GM12892 (cell line): ENCODE results near the gene MMAB.

Source experiments
- DNase-seq: peaks from one replicate; pipeline ENCODE4 v3.0.0; 2011; ENCODE audit not compliant: insufficient read length
- FAIRE-seq: peaks from 2 replicates; lab custom pipeline; 2011; peaks lifted over from hg19 to GRCh38; lab: Jason Lieb, UNC
- POLR2A ChIP-seq: IDR thresholded peaks from 2 replicates; pipeline ENCODE4 v1.6.1; 2011; ENCODE audit warnings: low read depth, low read length, control low read depth
- POLR2AphosphoS5 ChIP-seq: IDR thresholded peaks from 2 replicates; pipeline ENCODE4 v1.6.1; 2011; ENCODE audit warnings: low read depth, low read length, control low read depth
- TAF1 ChIP-seq: IDR thresholded peaks from 2 replicates; pipeline ENCODE4 v1.6.1; 2011; ENCODE audit warnings: low read depth, mild to moderate bottlenecking, control low read depth, low read length, borderline replicate concordance

Gene MMAB

DNA sequence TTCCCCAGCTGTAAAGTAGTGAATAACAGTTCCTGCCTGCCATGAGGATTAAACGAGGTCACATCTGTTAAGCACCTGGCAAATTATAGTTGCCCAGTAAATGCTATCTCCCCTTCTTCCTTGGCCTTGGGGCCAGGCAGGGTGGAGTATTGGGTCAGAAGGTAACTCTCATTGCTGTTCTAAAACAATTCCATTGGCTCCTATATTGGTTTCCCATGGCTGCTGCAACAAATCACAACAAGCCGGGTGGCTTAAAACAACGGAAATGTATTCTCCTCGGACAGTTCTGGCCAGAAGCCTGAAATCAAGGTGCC is 31.9 kb downstream of the MMAB start:
- TF ChIP-seq POLR2A (no peak), TAF1 (no peak), POLR2AphosphoS5 (no peak)
- DNase-seq: no peak
- FAIRE-seq: no peak

DNA sequence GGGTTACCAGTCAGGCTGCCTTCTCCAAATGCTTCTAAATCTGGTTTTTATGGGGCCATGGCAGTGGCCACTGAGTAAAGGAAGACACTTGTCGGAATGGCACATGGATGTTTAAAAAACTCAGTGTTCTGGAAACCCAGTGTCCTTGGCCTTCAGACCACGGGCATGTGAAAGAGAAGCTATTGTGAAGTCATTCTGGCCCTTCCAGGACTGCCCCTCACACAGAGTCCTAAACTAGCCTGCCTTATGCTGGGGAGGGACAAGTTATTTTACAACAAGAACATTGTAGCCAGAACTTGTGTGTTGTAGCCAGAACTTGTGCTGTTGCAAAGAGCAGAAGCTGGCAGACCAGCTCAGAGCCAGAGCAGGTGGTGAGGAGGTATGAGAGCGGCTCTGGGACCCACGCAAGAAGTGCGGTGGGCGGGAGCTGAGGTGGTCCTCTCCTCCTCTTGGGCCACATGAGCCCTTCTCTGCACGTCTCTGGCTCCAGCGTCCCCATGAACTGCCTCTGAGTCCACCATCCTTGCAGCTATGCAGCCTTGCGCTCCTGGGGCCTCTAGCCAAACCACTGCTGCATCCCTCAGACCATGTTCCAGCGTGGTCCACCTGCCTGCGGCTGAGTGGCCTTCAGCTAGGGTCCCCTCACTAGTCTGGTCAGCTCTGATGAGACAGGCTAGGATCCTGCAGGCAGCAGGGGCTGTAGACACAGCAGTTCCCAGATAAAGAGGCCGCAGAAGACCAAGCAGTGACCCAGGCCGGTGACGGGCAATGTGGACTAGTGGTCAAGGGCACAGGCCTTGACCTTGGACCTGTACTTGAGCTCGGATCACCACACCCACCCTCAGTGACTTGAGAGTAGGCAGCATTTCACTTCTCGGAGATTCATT is 32.5 kb downstream of the MMAB start:
- FAIRE-seq (no peak), DNase-seq (no peak)
- TF ChIP-seq TAF1 (no peak), POLR2AphosphoS5 (no peak), POLR2A (no peak)

DNA sequence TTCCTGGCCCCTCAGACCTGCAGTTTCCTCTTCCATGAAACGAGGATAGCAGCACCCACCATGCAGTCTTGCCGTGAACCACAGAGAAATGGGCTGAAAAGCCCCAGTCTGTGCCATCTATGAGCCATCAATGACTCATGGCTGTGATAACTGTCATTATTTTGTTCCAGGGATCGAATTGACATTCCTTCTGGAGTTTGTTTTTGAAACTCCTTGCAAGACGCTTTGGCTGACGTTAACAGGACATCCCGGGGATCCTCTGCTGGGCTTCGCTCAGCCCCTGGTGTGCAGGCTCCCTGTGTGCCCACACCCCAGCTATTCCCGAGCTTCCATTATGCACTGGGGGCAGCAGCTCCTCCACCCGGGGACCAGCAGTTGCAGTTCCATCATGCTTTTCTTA is 33.8 kb downstream of the MMAB start:
- TF ChIP-seq TAF1 (no peak), POLR2AphosphoS5 (no peak), POLR2A (no peak)

DNA sequence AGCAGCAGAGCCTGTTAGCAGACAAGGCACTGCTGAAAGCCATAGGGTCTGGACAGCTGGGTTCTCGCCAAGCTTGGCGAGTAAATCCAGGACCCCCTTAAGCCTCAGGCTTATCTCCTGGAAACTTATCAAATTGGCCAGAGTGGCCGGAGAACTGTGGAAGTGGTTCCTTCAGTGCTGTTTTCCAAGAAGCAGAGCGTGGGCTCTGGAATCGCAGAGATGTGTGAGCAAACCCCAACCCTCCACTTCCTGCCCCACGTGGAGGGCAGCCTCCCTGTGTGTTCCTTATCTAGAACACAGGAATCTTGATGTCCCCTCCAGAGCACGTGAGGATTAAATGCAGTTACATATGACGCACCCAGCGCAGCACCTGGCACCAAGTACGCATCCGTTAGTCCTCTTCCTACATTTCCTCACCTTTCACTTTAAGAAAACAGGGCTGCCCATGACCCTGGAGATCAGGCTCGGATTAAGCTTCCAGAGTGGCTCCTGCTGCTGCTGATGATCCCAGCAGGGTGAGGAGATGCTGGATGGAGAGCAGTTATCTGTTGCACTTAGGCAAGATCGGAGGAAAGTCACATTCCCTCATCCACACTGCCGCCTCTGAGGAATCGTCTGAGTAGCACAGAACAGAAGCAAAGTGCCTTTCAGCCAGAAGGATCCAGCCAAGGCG is 35.0 kb downstream of the MMAB start:
- DNase-seq (no peak), FAIRE-seq (no peak)

More for the DNA sequence above, 33.8 kb downstream of the MMAB start:
- no peak for FAIRE-seq
- DNase-seq: no peak

DNA sequence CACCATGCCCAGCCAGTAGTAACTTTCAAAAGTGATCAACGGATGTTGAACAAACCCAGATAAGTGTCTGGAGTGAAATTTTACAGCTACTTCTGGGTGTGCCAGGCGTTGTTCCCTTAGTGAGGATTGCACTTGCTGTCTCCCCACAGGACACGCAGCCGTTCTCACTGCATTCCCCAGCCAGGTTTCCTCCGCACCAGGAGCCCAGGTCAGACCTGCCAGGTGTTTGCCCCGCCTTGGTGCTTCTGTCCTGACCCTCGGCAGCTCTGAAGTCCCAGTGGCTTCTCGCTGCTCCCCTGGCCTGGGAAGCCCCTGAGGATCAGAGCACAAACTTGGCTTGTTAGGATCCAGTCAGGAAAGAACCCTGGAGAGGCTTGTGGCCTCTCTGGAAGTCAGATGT is 36.2 kb downstream of the MMAB start:
- TF ChIP-seq POLR2A (no peak), TAF1 (no peak), POLR2AphosphoS5 (no peak)
- DNase-seq (no peak), FAIRE-seq (no peak)

More for the DNA sequence above, 35.0 kb downstream of the MMAB start:
- TF ChIP-seq POLR2A (no peak), POLR2AphosphoS5 (no peak), TAF1 (no peak)

DNA sequence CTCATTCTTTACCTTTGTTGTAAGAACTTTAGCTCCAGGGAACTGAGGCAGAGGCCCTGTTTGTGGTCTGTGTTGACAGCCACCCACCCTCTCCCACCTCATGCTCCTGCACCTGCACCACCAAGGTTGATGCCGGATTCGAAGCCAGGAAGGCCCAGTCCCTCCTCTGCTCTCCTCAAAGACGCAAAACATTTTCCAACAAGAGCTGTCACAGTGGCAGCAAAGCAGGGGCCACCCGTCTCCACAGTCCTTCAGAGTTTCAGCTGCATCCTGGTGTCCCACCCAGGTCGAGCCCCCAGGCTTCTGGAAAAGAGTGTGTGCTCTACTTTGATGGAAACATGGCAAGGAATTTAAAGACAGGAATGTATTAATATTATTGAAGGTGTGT is 37.4 kb downstream of the MMAB start:
- no peak for DNase-seq
- no peak for FAIRE-seq
- TF ChIP-seq POLR2AphosphoS5: no peak
- TF ChIP-seq POLR2A: no peak

DNA sequence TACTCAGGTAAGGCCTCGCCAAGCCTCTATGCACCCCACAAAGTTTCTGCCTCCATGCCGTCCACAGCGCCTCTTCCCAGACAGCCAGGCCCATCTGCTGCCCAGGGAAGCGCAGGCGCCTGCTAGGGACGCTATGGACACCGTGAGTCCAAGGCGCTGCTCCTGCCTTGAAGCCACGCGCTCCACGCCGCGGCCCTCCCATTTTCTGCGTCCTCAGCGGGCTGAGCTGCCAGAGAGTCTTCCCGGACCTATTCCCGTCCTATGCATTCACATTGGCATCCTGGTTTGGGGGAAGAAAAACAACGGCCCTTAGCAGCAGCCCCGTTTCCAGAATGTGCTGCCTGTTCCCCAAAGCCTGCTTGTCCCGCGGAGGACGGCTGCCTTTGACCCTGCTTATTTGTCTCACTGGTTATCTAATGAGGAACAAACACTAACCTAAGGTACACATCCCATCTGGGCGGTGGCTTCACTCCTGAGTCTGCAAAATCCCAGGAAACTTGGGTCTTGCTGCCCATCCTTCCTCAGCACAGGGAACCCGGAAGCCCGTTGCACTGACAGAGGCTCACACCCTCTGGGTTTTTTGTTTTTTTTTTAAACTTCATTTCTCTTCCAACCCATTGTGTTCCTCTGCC is 38.0 kb downstream of the MMAB start:
- no peak for DNase-seq
- FAIRE-seq: no peak
- no peak for TF ChIP-seq POLR2AphosphoS5
- TF ChIP-seq POLR2A: no peak
- no peak for TF ChIP-seq TAF1

DNA sequence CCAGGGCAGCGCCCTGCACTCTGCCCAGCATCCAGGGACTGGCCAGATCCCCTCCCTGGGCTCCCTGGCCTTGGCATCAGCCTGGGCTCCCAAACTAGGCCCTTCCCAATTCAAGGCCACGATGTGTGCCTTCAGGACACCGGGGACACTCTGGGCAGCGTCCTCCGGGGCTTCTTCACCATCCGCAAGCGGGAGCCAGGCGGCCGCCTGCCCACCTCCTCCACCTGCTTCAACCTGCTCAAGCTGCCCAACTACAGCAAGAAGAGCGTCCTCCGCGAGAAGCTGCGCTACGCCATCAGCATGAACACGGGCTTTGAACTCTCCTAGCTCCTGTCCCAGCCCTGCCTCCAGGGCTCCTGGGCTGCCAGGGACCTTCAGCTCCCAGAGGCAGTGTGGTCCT is 38.8 kb downstream of the MMAB start:
- FAIRE-seq (no peak), DNase-seq (no peak)
- no peak for TF ChIP-seq POLR2A
- no peak for TF ChIP-seq POLR2AphosphoS5
- TF ChIP-seq TAF1: no peak

DNA sequence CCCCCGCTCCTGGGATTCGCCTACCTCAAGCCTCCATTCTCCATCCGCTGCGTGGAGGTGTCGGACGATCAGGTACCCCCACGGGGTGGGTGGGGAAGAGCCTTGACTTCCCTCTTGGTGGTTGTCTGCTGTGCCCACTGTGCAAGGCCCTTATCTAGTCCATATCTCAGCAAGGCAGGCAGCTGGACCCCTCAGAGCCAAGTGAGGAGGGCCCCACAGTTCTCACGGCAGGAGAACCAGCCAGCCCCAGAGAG is 39.9 kb downstream of the MMAB start:
- FAIRE-seq (no peak), DNase-seq (no peak)
- TF ChIP-seq POLR2A (no peak), POLR2AphosphoS5 (no peak), TAF1 (no peak)

DNA sequence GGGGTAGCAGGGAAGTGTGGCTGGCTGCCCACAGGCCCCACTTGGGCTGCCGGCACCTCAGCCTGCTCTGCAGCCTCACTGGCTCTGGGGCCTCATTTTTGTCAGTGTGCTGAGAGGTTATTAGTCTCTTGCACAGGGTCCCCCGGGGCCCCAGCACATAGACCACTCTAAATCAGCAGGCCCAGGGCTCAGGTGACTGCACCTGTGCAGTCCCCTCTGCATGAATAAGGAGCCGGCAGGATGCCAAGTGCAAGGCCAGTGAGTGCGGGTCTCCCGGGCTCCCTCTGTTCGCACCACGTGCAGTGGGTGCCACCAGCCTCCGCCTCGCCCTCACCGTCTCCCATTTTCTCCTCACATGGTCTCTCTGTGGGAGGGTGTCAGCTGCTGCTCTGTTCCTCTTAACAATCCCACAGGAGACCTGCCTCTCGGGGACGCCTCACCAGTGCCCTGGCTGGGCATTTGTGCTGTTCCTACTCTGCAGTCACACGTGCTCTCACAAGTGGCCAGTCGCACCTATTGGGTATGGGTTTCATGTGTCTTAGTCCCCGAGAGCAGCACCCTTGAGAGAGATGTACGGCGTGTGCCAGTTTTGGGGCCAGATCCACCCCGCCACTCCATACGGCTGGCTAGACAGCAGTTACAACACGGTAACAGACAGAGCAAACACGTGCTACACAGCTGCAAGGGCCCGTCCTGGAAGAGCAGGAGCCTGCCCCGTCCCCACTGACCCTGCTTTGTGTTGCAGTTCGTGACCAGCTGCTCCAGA is 40.4 kb downstream of the MMAB start:
- no peak for TF ChIP-seq POLR2AphosphoS5
- no peak for TF ChIP-seq POLR2A
- DNase-seq (no peak), FAIRE-seq (no peak)

DNA sequence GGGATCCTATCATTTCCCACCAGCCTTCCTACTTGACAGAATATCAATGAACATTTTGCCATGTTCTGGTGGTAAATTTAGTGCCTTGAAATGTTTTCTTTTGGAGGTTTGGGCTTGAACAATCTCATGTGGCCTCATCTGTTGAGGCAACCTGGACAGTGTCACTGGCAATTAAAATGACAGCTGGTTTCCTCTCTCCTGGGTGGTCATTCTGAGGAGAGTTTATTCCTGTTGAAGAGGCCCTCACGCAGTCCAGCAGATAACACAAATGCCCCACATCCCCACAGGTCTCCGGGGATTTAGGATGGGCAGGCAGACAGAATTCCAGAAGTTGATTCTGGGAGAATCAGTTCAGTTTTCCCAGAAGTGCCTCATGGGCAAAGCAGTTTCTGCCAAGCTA is 41.9 kb downstream of the MMAB start:
- TF ChIP-seq TAF1 (no peak), POLR2AphosphoS5 (no peak), POLR2A (no peak)
- DNase-seq (no peak), FAIRE-seq (no peak)
